ENCODE data around the gene PLEKHG3.

Gene PLEKHG3

GRCh38 chr14:64706119-64706592 lies 1.9 kb downstream of the PLEKHG3 start:
- in situ Hi-C loops (cut with MboI; ENCODE audit: low sequenced_read_pairs): no loop called here

- in situ Hi-C loops (cut with MboI; ENCODE audit: low sequenced_read_pairs): no loop called here
These were observed 2.5 kb downstream of the PLEKHG3 start for GRCh38 chr14:64706593-64707193.

DNA sequence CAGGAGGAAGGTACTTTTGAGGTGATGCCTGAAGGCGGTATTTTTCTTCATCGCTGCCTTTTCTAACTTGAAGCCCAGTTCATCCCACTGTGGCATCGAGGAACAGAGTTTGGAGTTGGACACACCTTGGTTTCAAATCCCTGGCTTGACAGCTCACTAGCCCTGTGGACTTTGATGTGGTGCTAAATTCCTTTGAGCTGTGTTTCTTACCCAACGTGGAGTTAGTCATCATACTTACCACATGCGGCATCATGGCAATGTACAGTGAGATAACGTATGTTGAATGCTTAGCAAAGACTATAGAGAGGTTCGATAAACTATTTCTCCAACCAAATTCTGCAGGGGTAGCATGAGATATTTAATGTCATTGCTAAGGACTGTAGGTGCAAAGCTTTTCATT lies 3.4 kb downstream of the PLEKHG3 start:
- in situ Hi-C loops (cut with MboI; ENCODE audit: low sequenced_read_pairs): no loop called here

DNA sequence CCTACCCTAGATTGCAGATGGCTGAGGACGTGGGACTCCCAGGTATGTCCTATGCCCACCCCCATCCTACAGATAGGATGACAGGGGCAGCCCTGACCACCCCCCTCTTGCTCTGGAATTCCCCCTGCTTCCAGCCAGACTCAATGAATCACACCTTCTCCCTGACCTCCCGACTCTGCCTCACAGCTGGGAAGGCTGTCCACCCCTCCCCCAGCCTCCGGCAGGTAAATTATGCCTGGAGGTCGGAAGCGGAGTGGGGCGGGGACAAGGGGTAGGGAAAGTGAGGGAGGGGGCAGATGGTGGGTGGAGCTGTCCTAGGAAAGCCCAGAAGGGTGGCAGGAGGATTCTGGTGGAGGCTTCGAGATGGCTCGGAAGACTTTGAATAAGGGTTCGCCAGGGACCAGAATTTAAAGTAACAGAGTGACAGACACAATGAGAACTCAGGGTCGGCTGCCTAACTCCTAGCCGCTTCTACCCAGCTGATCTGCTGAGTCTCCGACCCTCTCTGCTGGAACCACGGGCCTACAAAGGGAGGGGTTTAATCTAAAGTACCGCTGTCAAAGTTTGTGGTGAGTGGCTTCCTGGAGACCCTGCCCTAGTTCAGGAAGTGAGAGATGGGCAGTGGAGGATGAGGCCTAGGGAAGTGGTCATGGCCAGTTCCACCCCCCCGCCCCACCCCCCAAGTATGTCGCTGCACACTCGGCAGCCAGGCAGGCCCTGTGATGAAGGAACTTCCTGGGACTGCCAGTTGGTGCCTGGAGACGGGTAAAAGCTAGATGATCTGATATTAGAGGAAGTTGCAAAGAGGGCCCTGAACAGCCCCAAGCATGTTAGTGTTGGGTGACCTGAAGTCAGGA lies 4.2 kb downstream of the PLEKHG3 start:
- in situ Hi-C loops (cut with MboI; ENCODE audit: low sequenced_read_pairs): no loop called here

DNA sequence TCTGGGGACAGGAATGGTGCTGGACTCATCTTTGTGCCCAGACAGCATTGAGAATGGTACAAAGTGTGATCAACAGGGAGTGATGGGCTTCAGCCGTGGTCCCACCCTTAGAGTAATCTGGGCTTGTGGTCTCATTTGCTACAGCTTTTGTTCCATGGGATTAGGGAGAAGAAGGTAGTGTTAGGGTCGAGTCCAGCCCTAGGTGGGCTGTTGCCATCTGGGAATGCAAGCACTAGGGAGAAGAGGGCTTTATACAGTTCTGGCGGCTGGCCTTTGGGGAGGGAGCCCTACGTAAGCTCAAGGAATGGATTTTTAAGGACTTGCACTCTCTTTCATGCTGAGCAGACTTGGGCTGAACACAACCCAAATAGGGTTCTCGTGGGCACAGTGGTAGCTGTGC lies 4.9 kb downstream of the PLEKHG3 start:
- in situ Hi-C loops (cut with MboI; ENCODE audit: low sequenced_read_pairs): no loop called here

GRCh38 chr14:64711039-64711438 lies 6.8 kb downstream of the PLEKHG3 start:
- in situ Hi-C loops (cut with MboI; ENCODE audit: low sequenced_read_pairs): no loop called here

GRCh38 chr14:64713677-64714076 lies 9.5 kb downstream of the PLEKHG3 start:
- in situ Hi-C loops (cut with MboI; ENCODE audit: low sequenced_read_pairs): no loop called here

DNA sequence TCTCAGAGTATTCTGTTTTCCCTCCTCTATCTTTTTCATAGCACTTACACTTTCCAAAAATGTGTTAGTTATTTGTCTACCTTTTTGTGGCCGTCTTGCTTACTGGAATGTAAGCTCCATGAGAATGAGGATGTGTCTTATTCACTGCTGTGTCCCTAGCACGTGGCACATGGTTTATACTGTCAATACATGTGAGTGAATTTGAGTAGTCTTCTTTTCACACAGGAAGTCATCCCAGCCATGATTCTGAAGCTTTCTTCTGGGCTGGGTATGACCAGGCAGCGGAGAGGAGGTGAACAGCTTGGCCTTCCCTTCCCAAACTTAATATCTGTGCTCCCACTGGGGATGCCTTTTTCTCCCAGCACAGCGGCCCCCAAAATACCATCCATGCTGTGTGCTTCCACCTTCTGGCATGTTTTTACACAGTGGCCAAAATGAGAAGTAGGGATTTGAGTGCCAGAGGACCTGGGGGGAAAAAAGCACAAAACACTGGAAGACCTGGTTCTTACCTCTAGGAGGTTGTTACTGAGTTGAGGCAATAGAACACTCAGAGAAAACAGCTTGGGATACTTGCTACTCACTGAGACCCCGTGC lies 10.3 kb downstream of the PLEKHG3 start:
- in situ Hi-C loops (cut with MboI; ENCODE audit: low sequenced_read_pairs): no loop called here

GRCh38 chr14:64715146-64715627 lies 11.0 kb downstream of the PLEKHG3 start:
- in situ Hi-C loops (cut with MboI; ENCODE audit: low sequenced_read_pairs): no loop called here

DNA sequence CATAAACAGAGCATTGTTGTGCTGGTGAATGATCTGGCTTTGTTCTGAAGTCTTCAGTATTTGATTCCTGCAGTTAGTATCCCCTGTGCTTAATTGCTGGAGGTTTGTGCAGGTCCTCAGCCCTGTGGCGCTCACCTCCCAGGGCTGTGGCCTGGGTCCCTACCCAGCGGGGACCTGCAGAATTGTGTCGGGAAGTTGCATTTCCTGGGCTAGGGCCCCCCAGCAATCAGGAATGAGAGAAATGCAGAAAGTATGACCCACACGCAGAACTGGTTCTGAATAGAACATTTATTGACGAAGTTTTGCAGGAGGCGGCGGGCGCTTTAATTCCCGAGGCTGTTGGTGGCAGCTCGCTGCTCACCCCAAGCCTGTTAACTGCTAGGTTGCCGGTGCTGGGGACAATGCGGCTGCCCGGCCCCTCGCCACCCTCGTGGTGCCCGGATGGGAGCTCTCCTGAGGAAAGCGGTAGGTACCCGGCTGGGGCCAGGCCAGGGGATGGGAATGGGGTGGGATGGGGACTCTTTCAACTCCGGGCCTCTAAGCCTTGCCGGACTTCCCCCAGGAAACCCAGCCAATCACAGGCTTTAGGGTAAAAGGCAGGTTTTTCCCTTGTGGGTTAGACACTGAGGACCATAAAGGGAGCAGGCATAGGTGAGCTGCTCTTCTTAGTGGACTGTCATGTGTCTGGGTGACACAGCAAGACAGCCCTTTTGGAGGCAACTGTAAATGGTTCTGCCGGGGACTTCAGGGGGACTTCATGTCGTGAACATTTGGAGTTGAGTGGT lies 11.6 kb downstream of the PLEKHG3 start:
- in situ Hi-C loops (cut with MboI; ENCODE audit: low sequenced_read_pairs): no loop called here

GRCh38 chr14:64717870-64718269 lies 13.6 kb downstream of the PLEKHG3 start:
- in situ Hi-C loops (cut with MboI; ENCODE audit: low sequenced_read_pairs): no loop called here

- in situ Hi-C loops (cut with MboI; ENCODE audit: low sequenced_read_pairs): no loop called here
These were observed 14.5 kb downstream of the PLEKHG3 start for GRCh38 chr14:64718762-64719161.

GRCh38 chr14:64719601-64720000 lies 15.4 kb downstream of the PLEKHG3 start:
- in situ Hi-C loops (cut with MboI; ENCODE audit: low sequenced_read_pairs): no loop called here

GRCh38 chr14:64720131-64720576 lies 15.9 kb downstream of the PLEKHG3 start:
- in situ Hi-C loops (cut with MboI; ENCODE audit: low sequenced_read_pairs): no loop called here

- in situ Hi-C loops (cut with MboI; ENCODE audit: low sequenced_read_pairs): no loop called here
These were observed 17.2 kb downstream of the PLEKHG3 start for GRCh38 chr14:64721391-64721791.

GRCh38 chr14:64721899-64722298 lies 17.7 kb downstream of the PLEKHG3 start:
- in situ Hi-C loops (cut with MboI; ENCODE audit: low sequenced_read_pairs): no loop called here

DNA sequence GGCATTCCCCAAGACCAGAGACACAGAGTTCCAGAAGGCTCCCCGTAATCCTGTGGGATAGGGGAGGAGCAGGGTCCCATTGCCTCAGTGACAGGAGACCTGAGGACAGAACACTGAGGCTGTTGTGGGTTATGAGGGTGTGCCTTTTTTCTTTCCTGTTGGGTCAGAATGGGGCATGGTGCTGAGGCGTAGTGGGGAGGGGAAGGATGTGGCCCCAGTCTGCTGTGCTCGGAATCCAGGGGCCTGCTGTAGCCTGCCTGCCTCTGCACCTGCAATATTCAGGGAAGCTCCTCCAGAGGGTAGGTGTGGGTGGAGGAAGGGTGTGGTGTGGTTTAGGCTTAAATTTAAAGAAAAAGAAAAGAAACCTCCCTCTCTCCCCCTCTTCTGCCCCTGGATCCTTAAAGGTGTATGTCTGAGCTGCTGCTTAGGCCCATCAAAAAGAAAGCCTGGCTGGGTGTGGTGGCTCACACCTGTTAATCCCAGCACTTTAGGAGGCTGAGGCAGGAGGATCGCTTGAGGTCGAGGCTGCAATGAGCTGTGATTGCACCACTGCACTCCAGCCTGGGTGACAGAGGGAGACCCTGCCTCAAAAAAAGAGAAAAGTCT lies 18.7 kb downstream of the PLEKHG3 start:
- in situ Hi-C loops (cut with MboI; ENCODE audit: low sequenced_read_pairs): no loop called here

GRCh38 chr14:64723691-64724577 lies 19.7 kb downstream of the PLEKHG3 start:
- in situ Hi-C loops (cut with MboI; ENCODE audit: low sequenced_read_pairs): no loop called here

- in situ Hi-C loops (cut with MboI; ENCODE audit: low sequenced_read_pairs): no loop called here
These were observed 20.3 kb downstream of the PLEKHG3 start for GRCh38 chr14:64724578-64724930.
